NCI-H2196 (cell line): ENCODE data around the gene RPL13A.
"Not testable (repeated sequence)": the region's sequence is repeated elsewhere in the genome, so short reads cannot be mapped to it uniquely, and the experiment has no call there.

Experiments
- DNase-seq: peaks from one replicate; lab custom pipeline; 2025; ENCODE audit not compliant: unreplicated experiment; lab: John Stamatoyannopoulos, UW

RPL13A gene

GRCh38 chr19:49455773-49456172 lies 31.6 kb upstream of the RPL13A start:
- no peak for DNase-seq

GRCh38 chr19:49456326-49456725 lies 31.1 kb upstream of the RPL13A start:
- DNase-seq, result no peak

- DNase-seq, result no peak
These were observed 28.9 kb upstream of the RPL13A start for GRCh38 chr19:49458567-49458903.

DNA sequence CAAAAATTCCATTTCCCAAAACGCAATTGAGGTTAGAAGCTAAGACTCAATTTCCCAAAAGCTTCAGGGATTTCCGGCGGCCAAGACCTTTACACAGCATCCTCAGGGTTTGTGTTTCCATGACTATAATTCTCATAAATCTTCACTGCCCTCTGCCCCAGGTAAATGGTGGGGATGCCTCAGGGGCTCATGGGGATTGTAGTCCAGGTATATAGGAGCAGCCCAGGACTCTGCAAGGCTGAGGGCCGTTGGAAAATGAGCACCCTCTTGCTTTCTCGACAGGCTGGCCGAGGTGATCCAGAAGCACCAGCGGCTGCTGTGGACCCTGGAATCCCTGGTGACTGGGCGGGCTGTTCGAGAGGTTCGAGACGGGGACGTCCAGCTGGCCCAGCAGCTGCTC lies 28.0 kb upstream of the RPL13A start:
- no peak for DNase-seq

GRCh38 chr19:49461130-49461529 lies 26.3 kb upstream of the RPL13A start:
- not testable (repeated sequence) for DNase-seq

DNA sequence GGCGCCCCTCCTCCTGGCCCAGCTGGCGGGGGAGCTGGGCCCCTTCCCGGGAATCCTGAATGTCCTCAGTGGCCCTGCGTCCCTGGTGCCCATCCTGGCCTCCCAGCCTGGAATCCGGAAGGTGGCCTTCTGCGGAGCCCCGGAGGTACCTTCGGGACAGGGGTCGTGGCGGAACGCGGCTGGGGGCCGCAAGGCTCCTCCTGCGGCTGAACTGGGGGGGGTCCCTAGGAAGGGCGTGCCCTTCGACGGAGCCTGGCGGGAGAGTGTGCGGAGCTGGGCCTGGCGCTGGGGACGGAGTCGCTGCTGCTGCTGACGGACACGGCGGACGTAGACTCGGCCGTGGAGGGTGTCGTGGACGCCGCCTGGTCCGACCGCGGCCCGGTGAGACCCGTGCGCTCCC lies 25.8 kb upstream of the RPL13A start:
- no peak for DNase-seq

- DNase-seq, result no peak
These were observed 24.9 kb upstream of the RPL13A start for GRCh38 chr19:49462492-49462891.

DNA sequence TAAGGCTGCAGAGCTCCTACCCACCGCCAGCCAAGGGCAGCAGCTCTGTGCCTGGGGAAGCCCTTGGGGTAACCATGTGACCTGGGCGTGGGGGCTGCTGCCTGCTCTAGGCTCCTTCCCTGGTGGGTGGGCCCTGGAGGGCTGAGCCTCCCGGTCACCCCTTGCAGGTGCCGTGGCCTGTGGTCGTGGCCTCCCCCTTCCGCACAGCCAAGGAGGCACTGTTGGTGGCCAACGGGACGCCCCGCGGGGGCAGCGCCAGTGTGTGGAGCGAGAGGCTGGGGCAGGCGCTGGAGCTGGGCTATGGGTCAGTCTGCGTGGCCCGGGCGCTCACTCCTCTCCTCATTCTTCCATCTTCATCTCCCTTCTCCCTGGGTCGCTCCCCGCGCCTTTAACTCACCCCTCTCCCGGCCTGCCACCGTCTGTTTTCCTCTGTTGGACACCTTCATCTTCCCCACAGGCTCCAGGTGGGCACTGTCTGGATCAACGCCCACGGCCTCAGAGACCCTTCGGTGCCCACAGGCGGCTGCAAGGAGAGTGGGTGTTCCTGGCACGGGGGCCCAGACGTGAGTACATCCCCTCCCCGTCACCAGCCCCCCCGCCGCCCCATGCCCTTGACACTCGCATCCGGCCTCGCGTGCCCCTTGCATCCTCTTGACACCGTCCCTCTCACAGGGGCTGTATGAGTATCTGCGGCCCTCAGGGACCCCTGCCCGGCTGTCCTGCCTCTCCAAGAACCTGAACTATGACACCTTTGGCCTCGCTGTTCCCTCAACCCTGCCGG lies 23.3 kb upstream of the RPL13A start:
- no peak for DNase-seq

DNA sequence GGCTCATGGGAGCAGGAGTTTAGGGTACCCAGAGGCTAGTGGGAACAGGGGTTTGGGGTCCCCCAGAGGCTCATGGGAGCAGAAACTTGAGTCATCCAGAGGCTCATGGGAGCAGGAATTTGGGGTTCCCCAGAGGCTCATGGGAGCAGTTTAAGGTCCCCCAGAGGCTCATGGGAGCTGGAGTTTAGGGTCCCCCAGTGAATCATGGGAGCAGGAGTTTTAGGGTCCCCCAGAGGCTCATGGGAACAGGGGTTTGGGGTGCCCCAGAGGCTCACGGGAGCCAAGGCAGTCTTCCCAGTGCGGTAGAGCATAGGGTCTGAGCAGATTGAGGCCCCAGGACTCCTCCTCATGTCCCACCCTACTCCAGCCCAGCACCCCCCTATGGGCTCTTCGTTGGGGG lies 22.0 kb upstream of the RPL13A start:
- no peak for DNase-seq

- DNase-seq, result no peak
These were observed 19.2 kb upstream of the RPL13A start for GRCh38 chr19:49468199-49468598.

DNA sequence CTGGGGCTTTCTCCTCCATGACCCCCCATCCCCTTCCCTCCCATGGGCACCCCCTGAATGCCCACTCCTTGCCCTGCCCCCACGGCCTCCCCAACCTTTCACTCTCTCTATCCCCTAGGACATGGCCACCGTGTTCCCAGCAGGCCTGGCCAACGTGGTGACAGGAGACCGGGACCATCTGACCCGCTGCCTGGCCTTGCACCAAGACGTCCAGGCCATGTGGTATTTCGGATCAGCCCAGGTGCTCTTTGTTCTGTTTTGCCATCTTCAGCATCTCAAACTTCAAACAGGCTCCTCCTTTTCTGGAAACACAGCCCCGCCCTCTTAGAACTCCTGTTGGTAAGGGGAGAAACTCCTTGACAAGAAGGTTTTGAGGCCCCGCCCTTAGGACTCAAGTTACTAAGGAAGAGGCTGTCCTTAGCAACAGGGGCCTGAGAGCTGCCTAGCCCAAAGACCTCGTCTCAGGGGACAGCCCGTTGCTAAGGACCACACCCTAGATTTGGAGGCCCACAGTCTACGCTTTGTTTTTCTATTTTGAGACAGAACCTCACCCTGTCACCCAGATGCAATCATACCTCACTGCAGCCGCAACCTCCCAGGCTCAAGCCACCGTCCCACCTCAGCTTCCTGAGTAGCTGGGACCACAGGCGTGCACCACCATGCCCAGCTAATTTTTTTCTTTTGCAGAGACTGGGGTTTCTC lies 18.5 kb upstream of the RPL13A start:
- DNase-seq, result peak; percentile 47

DNA sequence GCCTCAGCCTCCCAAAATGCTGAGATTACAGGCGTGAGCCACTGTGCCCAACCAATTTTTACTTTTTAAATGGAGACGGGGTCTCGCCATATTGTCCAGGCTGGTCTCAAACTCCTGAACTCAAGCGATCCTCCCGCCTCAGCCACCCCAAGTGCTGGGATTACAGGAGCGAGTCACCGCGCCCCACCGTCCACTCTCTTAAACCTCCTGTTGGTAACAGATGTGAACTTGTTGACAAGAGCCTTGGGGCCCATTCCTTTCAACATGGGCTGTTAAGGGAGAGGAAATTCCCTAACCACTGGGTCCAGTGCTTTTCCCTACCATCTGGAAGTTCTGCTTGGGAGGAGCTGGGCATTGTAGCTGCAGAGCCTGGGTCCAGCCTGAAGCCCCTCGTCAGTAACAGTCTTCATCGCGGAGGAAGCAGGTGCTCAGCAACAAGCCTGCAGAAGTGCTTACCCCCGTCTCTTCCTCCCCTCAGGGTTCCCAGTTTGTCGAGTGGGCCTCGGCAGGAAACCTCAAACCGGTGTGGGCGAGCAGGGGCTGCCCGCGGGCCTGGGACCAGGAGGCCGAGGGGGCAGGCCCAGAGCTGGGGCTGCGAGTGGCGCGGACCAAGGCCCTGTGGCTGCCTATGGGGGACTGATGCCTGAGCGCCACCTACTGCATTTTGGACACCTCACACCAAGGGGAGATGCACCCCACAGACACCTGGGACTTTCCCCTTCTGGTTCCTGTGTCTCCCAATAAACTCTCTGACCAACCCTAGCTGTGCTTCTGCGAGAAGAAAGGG lies 17.4 kb upstream of the RPL13A start:
- no peak for DNase-seq

DNA sequence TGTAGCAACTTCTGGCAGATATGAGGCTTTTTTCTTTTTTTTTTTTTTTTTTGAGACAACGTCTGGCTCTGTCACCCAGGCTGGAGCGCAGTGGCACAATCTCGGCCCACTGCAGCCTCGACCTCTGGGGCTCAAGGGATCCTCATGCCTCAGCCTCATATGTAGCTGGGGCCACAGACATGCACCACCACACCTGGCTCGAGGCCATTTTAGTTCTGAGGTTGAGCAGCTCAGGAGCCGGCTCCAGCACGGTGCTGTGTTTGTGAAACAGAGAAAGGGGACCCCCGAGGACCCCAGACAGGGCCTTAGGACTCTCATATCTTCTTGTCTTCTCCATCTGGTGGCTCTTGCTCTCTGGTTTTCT lies 16.8 kb upstream of the RPL13A start:
- DNase-seq, result no peak

DNA sequence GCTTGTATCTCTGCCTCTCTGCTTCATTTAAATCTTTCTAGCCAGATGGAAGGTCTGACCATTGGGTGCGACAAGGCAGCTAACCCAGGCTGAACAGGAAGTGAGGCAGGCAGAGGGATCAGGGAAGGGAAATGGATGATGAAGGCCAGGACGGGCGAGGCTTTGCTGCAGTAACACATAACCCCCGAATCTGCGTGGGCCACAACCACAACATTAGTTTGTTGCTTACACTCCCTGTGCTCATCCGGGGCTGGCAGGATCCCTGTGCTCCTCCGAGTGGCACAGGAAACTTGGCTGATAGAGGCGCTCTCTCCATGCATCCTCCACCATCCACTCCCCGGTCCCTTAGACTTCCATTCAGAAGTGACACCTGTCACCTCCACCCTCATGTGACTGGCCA lies 14.5 kb upstream of the RPL13A start:
- no peak for DNase-seq

DNA sequence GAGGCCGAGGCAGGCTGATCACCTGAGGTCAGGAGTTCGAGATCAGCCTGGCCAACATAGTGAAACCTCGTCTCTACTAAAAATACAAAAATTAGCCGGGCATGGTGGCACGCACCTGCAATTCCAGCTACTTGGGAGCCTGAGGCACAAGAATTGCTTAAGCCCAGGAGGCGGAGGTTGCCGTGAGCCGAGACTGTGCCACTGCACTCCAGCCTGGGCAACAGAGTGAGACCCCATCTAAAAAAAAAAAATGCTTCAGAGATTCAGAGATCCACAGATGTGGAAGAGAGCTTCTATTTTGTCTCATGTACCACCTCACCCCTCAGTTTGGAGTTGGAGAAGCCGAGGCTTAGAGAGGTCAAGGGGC lies 13.9 kb upstream of the RPL13A start:
- DNase-seq, result not testable (repeated sequence)

DNA sequence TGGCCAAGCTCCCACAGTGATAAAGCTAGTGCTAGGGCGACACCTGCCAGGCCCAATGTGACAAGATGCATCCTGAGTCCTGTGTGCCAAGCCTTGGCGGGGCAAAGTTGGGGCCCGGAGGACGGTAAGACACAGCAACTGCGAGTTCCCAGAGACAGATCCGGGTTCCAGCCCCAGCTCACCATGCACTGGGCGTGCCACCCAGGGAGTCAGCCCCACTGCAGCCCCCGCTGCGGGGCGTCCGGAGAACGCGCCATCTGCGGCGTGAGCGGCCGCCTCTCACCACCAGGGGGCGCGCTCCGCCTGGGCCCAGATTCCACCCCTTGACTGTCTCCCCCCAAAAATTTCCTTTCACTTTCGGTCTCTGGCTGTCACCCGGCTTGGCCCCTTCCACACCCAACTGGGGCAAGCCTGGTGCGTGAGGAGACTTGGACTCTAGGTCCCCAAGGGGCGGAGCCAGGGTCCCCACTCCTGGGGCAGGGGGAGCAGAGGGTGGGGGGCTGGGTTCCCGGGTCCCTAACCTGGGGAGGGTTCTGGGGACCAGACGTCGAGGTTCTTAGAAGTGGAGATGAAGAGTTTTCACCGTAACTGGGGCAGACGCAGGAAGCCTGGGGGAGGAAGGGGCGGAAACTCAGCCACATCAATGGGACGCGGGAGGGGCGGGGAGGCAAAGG lies 13.4 kb upstream of the RPL13A start, which contains the start of gene FLT3LG:
TSS of gene FLT3LG (plus strand) at position 348 of the 674 bp plus-strand sequence. CDS start 425 bp downstream, outside the sequence.
- peak; percentile 79 for DNase-seq

DNA sequence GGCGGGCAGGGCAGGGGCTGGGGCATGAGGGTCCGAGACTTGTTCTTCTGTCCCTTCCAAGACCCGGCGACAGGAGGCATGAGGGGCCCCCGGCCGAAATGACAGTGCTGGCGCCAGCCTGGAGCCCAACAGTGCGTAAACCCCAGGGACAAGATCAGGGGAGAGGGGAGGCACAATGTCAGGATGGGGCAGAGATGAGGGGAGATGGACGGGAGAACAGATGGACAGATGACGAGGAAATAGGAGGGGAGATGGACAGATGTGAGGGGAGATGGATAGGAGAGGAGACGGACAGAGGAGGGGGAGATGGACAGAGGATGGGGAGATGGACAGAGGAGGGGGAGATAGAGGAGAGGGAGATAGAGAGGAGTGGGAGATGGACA lies 12.9 kb upstream of the RPL13A start:
- no peak for DNase-seq

GRCh38 chr19:49475191-49475917 lies 12.1 kb upstream of the RPL13A start:
- DNase-seq, result no peak

GRCh38 chr19:49475995-49476880 lies 11.2 kb upstream of the RPL13A start:
- DNase-seq, result no peak
